Skeletal muscle satellite cell (primary cell): Measurements from ENCODE around the gene MORN3.
"Not testable (repeated sequence)": the region's sequence is repeated elsewhere in the genome, so short reads cannot be mapped to it uniquely, and the experiment has no call there.

ENCODE experiments used
- H3K27me3 ChIP-seq: 2 replicates; pipeline ENCODE4 v1.7.0; 2013; ENCODE audit warnings: low read length; ENCODE audit not compliant: control insufficient read depth, insufficient read depth
- H3K36me3 ChIP-seq: 2 replicates; pipeline ENCODE4 v1.7.0; 2013; ENCODE audit warnings: mild to moderate bottlenecking, control low read depth, low read length; ENCODE audit not compliant: insufficient read depth
- H3K4me1 ChIP-seq: 2 replicates; pipeline ENCODE4 v1.7.0; 2013; ENCODE audit warnings: low read length; ENCODE audit not compliant: control insufficient read depth, insufficient read depth
- H3K4me2 ChIP-seq: 2 replicates; pipeline ENCODE4 v1.7.0; 2013; ENCODE audit warnings: mild to moderate bottlenecking, low read length
- H3K4me3 ChIP-seq: 2 replicates; pipeline ENCODE4 v1.7.0; 2013; ENCODE audit warnings: low read length
- H3K9ac ChIP-seq: 2 replicates; pipeline ENCODE4 v1.7.0; 2013; ENCODE audit warnings: mild to moderate bottlenecking, low read depth, low read length, moderate library complexity
- H3K9me3 ChIP-seq: replicated peaks from 2 replicates; pipeline ENCODE4 v1.7.0; 2013; ENCODE audit warnings: mild to moderate bottlenecking, control low read depth, low read length

Gene MORN3

GRCh38 chr12:121633833-121634196 lies 35.6 kb downstream of the MORN3 start:
- H3K9ac ChIP-seq, H3K4me2 ChIP-seq, H3K9me3 ChIP-seq, H3K4me3 ChIP-seq, H3K36me3 ChIP-seq, H3K27me3 ChIP-seq: not testable (repeated sequence)
- peaks cover 11% of the 10 kb centered on the region for H3K4me1 ChIP-seq

- Histone ChIP-seq H3K27me3 (no peaks in the 10 kb centered on the region), H3K4me2 (no peak overlapping the region), H3K9ac (no peak overlapping the region), H3K4me1 (peaks cover 21% of the 10 kb centered on the region), H3K9me3 (no peaks in the 10 kb centered on the region), H3K36me3 (no peaks in the 10 kb centered on the region), H3K4me3 (no peak overlapping the region)
Observed at GRCh38 chr12:121632069-121632970, 37.1 kb downstream of the MORN3 start.

DNA sequence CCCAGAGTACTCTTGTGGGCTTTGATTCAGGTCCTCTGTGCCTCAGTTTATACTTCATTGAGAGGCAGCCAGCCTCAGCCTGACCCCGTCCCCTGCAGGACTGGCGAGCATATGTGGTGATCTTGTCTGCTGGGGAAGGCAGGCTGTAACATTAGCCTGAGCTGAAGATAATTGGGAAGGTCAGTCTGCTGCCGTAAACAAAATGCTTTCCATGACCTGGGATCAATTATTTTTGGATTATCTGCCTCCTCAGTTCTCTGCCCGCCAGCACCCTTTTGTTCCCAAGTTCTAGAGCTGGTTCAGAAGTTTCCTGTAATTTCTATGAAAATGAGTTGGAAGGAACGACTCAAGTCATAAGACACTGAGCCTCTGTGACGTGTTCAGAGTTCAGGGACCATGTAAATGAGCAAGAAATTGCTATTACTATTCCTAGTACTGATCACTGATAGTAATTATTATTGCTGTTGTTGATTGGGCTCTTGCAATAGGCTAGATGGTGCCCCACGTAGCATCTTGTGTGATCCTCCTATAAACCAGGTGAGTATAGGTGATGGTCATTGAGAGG lies 38.6 kb downstream of the MORN3 start:
- no peak overlapping the region for H3K4me3 ChIP-seq
- H3K4me2 ChIP-seq = no peak overlapping the region
- H3K4me1 ChIP-seq = peaks cover 25% of the 10 kb centered on the region
- H3K27me3 ChIP-seq = no peaks in the 10 kb centered on the region
- H3K9me3 ChIP-seq = no peaks in the 10 kb centered on the region
- no peak overlapping the region for H3K9ac ChIP-seq
- H3K36me3 ChIP-seq = no peaks in the 10 kb centered on the region

GRCh38 chr12:121628536-121628935 lies 40.9 kb downstream of the MORN3 start:
- Histone ChIP-seq H3K4me3 (no peak overlapping the region), H3K27me3 (no peaks in the 10 kb centered on the region), H3K36me3 (no peaks in the 10 kb centered on the region), H3K9me3 (no peaks in the 10 kb centered on the region), H3K4me2 (peak overlapping the region; percentile 84), H3K4me1 (peaks cover 27% of the 10 kb centered on the region), H3K9ac (no peak overlapping the region)

GRCh38 chr12:121628037-121628436 lies 41.4 kb downstream of the MORN3 start:
- H3K4me1 ChIP-seq = peaks cover 27% of the 10 kb centered on the region
- H3K4me2 ChIP-seq = peak overlapping the region; percentile 84
- peak overlapping the region; percentile 89 for H3K4me3 ChIP-seq
- H3K9me3 ChIP-seq = no peaks in the 10 kb centered on the region
- H3K27me3 ChIP-seq = no peaks in the 10 kb centered on the region
- H3K36me3 ChIP-seq = no peaks in the 10 kb centered on the region
- no peak overlapping the region for H3K9ac ChIP-seq

GRCh38 chr12:121626853-121627640 lies 42.4 kb downstream of the MORN3 start:
- peak overlapping the region; percentile 89 for H3K4me3 ChIP-seq

GRCh38 chr12:121626087-121626852 lies 43.2 kb downstream of the MORN3 start, which contains the start of gene ORAI1:
Gene ORAI1, plus strand, starts transcription at chr12:121626530.
- peaks cover 27% of the 10 kb centered on the region for H3K4me1 ChIP-seq
- peak within 1 kb of the TSS; percentile 89 for H3K4me3 ChIP-seq
- H3K4me2 ChIP-seq = peak within 1 kb of the TSS; percentile 84
- H3K9me3 ChIP-seq = no peaks in the 10 kb centered on the region
- no peaks in the 10 kb centered on the region for H3K36me3 ChIP-seq
- no peaks in the 10 kb centered on the region for H3K27me3 ChIP-seq
- peak within 1 kb of the TSS; percentile 63 for H3K9ac ChIP-seq

More at GRCh38 chr12:121626853-121627640, 42.4 kb downstream of the MORN3 start:
- H3K27me3 ChIP-seq = no peaks in the 10 kb centered on the region
- peaks cover 27% of the 10 kb centered on the region for H3K4me1 ChIP-seq
- H3K4me2 ChIP-seq = peak overlapping the region; percentile 84
- no peaks in the 10 kb centered on the region for H3K36me3 ChIP-seq
- H3K9me3 ChIP-seq = no peaks in the 10 kb centered on the region
- peak overlapping the region; percentile 63 for H3K9ac ChIP-seq

- no peak overlapping the region for H3K4me3 ChIP-seq
- no peaks in the 10 kb centered on the region for H3K27me3 ChIP-seq
- no peaks in the 10 kb centered on the region for H3K9me3 ChIP-seq
- peaks cover 7% of the 10 kb centered on the region for H3K4me1 ChIP-seq
- no peaks in the 10 kb centered on the region for H3K36me3 ChIP-seq
- H3K9ac ChIP-seq = no peak overlapping the region
- no peak overlapping the region for H3K4me2 ChIP-seq
Observed at GRCh38 chr12:121620333-121620891, 49.0 kb downstream of the MORN3 start.

DNA sequence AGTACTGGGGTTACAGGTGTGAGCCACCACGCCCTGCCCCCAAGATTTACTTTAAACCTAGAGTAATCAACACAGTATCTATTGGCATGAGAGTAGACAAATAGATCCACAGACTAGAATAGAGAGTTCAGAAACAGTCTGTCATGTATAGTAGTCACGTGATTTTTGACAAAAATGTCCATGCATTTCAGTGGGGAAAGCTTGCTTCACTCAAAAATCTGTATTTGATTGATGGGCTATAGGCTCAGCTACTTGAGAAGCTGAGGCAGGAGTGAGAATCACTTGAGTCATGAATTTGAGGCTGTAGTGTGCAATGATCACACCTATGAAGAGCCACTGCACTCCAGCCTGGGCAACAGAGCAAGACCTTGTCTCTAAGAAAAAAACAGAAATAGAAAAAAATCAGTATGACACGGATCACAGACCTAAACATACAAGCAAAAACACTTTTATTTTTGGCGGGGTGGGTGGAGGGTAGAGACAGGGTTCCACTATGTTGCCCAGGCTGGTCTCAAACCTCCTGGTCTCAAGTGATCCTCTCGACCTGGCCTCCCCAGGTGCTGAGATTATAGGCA lies 50.7 kb downstream of the MORN3 start:
- Histone ChIP-seq H3K9me3 (no peaks in the 10 kb centered on the region), H3K27me3 (no peaks in the 10 kb centered on the region), H3K4me3 (no peak overlapping the region), H3K36me3 (no peaks in the 10 kb centered on the region), H3K4me2 (no peak overlapping the region), H3K4me1 (peaks cover 3% of the 10 kb centered on the region), H3K9ac (no peak overlapping the region)

DNA sequence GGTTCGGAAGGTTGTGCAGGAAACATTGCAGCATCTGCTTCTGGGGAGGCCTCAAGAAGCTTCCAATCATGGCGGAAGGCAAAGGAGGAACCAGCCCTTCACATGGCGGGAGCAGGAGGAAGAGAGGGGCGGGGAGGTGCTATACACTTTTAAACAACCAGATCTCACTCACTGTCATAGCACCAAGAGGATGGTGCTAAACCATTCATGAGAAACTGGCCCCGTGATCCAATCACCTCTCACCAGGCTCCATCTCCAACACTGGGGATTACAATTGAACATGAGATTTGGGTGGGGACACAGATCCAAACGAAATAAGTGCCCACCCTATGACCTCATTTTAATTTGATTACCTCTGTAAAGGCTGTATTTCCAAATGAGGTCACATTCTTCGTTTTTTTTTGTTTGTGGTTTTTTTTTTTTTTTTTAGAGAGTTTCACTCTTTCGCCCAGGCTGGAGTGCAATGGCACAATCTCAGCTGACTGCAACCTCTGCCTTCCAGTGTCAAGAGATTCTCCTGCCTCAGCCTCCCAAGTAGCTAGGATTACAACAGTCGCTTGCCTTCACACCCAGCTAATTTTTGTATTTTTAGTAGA lies 54.5 kb downstream of the MORN3 start:
- Histone ChIP-seq H3K36me3 (no peaks in the 10 kb centered on the region), H3K27me3 (no peaks in the 10 kb centered on the region)

More for the DNA sequence above, 54.5 kb downstream of the MORN3 start:
- Histone ChIP-seq H3K9ac (no peak overlapping the region), H3K9me3 (no peaks in the 10 kb centered on the region), H3K4me1 (peaks cover 11% of the 10 kb centered on the region), H3K4me2 (no peak overlapping the region), H3K4me3 (no peak overlapping the region)
